IPS DF 6.9 (cell line): ENCODE results near the gene RANBP3.

Source experiments
- DNase-seq: peaks from one replicate; pipeline ENCODE4 v3.0.0-alpha.2; 2013; ENCODE audit warnings: low read depth, low spot score
- H3K27ac ChIP-seq: one replicate; pipeline ENCODE4 v1.5.1; 2013; ENCODE audit warnings: low read length, control low read depth
- H3K27me3 ChIP-seq: 2 replicates; pipeline ENCODE4 v1.6.1; 2013; ENCODE audit warnings: mild to moderate bottlenecking, low read length; ENCODE audit not compliant: control insufficient read depth, insufficient read depth
- H3K36me3 ChIP-seq: 2 replicates; pipeline ENCODE4 v1.6.1; 2013; ENCODE audit warnings: low read length; ENCODE audit not compliant: control insufficient read depth, insufficient read depth
- H3K4me1 ChIP-seq: 2 replicates; pipeline ENCODE4 v1.6.1; 2013; ENCODE audit warnings: low read length; ENCODE audit not compliant: control insufficient read depth, insufficient read depth
- H3K4me3 ChIP-seq: 2 replicates; pipeline ENCODE4 v1.5.1; 2013; ENCODE audit warnings: mild to moderate bottlenecking, low read length
- H3K9me3 ChIP-seq: 2 replicates; pipeline ENCODE4 v1.6.1; 2013; ENCODE audit warnings: low read length, inconsistent platforms; ENCODE audit not compliant: control insufficient read depth, insufficient read depth
- WGBS: extraction: QIAGEN DNeasy Blood & Tissue Kit; methylation state at CpG from one replicate; pipeline ENCODE4 v1.1.7; 2013; ENCODE audit warnings: mixed read lengths, missing lambda C conversion rate; ENCODE audit not compliant: insufficient read length, insufficient coverage; 5-methylcytosine and 5-hydroxymethylcytosine counted together

Gene RANBP3

DNA sequence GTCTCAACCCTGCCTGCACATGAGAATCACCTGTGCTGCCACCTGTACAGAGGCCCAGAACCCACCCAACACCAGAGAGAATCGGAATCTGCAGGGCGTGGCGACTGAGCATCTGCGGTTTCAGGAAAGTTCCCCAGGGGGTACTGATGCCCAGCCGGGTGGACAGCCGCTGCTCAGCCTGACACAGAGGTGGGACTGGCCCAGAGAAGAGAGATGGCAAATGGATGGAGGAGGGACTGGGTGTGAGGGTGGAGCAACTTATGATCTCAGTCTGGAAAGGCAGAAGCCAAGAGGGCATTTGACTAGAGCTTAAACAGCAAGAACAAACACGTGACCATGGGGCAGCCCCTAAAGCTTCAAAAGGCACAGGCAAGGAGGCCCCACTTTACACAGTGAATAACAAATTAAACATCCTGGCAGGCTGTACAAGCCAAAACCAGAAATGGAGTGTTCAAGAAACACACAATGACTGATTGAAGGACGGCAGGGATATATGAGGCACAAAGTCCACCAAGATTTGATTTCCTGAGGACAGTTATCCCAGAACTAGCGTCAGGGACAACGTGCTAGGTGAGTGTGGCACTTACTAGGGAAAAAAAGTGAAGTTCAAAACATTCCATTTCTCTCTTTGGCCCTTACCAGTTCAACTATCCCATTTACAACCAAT is 3.1 kb downstream of the RANBP3 start:
- peaks cover 3% of the 10 kb centered on the region for H3K4me1 ChIP-seq
- H3K27me3 ChIP-seq, result no peaks in the 10 kb centered on the region
- H3K36me3 ChIP-seq, result no peaks in the 10 kb centered on the region
- no peak overlapping the region for H3K4me3 ChIP-seq
- H3K27ac ChIP-seq, result no peak overlapping the region
- no CpG with 5 or more reads among the region's 10 CpGs for WGBS
- DNase-seq, result no peak
- no peaks in the 10 kb centered on the region for H3K9me3 ChIP-seq

DNA sequence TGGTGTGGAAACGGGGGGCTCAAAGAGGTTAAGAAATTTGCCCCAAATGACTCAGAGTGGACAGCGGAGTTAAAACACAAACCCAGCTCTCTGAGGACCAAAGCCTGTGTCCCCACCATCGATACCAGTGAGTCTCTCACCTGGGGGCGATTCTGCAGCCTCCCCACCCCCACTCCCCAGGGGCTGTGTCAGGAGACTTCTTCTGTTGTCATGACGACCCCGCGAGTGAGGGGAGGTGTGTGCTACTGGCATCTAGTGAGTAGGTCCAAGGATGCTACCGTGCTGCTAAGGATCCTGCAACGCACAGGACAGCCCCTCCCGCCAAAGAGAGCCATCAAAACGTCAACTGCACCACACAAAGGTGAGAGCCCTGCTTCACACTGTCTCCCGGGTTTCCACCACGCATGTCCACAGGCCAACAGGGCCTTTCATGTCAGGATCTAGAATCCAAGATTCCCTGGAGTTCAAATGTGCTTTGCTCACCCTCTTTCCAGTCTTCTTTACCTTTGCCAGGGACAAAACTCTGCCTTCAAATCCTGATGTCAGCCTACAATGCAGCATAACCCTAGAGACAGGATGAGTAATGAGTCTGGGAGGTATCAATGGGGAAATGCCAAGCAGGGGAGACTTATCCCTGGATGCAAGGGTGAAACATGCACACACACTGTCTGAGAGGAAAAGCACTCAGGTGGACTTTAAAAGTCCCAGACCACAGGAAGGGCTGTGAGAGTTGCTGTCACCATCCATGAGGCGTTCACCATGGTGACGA is 3.9 kb downstream of the RANBP3 start:
- H3K9me3 ChIP-seq, result no peaks in the 10 kb centered on the region
- no peaks in the 10 kb centered on the region for H3K36me3 ChIP-seq
- DNase-seq, result no peak
- no peak overlapping the region for H3K27ac ChIP-seq
- H3K27me3 ChIP-seq, result no peaks in the 10 kb centered on the region
- H3K4me3 ChIP-seq, result no peak overlapping the region
- peaks cover 3% of the 10 kb centered on the region for H3K4me1 ChIP-seq
- WGBS, result no CpG with 5 or more reads among the region's 15 CpGs

- H3K27me3 ChIP-seq, result no peaks in the 10 kb centered on the region
- H3K4me3 ChIP-seq, result no peak overlapping the region
- H3K27ac ChIP-seq, result no peak overlapping the region
- peaks cover 3% of the 10 kb centered on the region for H3K4me1 ChIP-seq
- no CpG with 5 or more reads among the region's 5 CpGs for WGBS
- H3K9me3 ChIP-seq, result no peaks in the 10 kb centered on the region
- DNase-seq, result no peak
- no peaks in the 10 kb centered on the region for H3K36me3 ChIP-seq
Measured at GRCh38 chr19:5973376-5973775, 4.6 kb downstream of the RANBP3 start.

- Histone ChIP-seq H3K36me3 (no peaks in the 10 kb centered on the region), H3K27ac (no peak overlapping the region), H3K27me3 (no peaks in the 10 kb centered on the region), H3K4me1 (peaks cover 3% of the 10 kb centered on the region), H3K4me3 (no peak overlapping the region), H3K9me3 (no peaks in the 10 kb centered on the region)
- no peak for DNase-seq
- WGBS, result no CpG with 5 or more reads among the region's 9 CpGs
Measured at GRCh38 chr19:5972355-5972731, 5.6 kb downstream of the RANBP3 start.

DNA sequence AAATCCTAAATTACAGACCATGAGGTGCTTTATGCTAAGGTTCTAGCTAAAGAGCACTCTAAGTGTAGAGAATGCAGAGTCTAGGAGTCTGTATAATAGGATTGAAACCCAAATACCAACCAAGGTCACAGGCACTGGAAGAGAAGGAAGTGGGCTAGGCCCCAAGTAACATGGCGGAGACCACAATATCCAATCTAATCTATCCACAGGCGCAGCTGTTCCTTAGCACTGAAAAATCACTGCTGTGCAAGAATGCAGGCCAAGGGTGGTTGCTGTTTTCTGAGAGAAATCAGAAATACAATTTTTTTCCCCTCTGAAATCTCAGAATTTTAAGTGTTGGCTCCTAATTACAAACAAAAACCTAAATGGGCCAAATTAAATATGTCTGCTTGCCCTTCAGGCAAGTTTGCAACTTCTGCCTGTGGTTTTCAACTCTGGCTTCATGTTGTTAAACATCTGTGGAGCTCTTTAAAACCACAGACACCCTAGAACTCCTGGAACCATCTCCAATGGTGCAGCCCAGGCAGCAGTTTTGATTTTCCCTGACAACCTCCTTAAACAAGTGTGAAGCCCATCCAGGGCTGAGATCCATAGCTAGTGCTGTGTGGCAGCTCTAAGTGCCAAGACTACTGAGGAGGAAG is 6.1 kb downstream of the RANBP3 start:
- no peaks in the 10 kb centered on the region for H3K36me3 ChIP-seq
- no CpG with 5 or more reads among the region's 2 CpGs for WGBS
- no peak overlapping the region for H3K27ac ChIP-seq

GRCh38 chr19:5969476-5969875 is 8.5 kb downstream of the RANBP3 start:
- H3K9me3 ChIP-seq, result no peaks in the 10 kb centered on the region
- H3K27ac ChIP-seq, result no peak overlapping the region

More for the DNA sequence above, 6.1 kb downstream of the RANBP3 start:
- peaks cover 2% of the 10 kb centered on the region for H3K4me1 ChIP-seq
- no peak overlapping the region for H3K4me3 ChIP-seq
- H3K9me3 ChIP-seq, result no peaks in the 10 kb centered on the region
- DNase-seq, result no peak
- H3K27me3 ChIP-seq, result no peaks in the 10 kb centered on the region

GRCh38 chr19:5968431-5969373 is 9.2 kb downstream of the RANBP3 start:
- no peak for DNase-seq
- Histone ChIP-seq H3K4me1 (no peaks in the 10 kb centered on the region), H3K36me3 (no peaks in the 10 kb centered on the region), H3K27me3 (no peaks in the 10 kb centered on the region), H3K9me3 (no peaks in the 10 kb centered on the region), H3K27ac (no peak overlapping the region), H3K4me3 (no peak overlapping the region)
- WGBS, result no CpG with 5 or more reads among the region's 18 CpGs

More at GRCh38 chr19:5969476-5969875, 8.5 kb downstream of the RANBP3 start:
- Histone ChIP-seq H3K27me3 (no peaks in the 10 kb centered on the region), H3K4me1 (no peaks in the 10 kb centered on the region), H3K36me3 (no peaks in the 10 kb centered on the region), H3K4me3 (no peak overlapping the region)
- no peak for DNase-seq
- WGBS, result no CpG with 5 or more reads among the region's 8 CpGs

- Histone ChIP-seq H3K4me3 (no peak overlapping the region), H3K36me3 (no peaks in the 10 kb centered on the region), H3K9me3 (no peaks in the 10 kb centered on the region), H3K4me1 (no peaks in the 10 kb centered on the region), H3K27me3 (no peaks in the 10 kb centered on the region), H3K27ac (no peak overlapping the region)
- WGBS, result no CpG with 5 or more reads among the region's 10 CpGs
- DNase-seq, result peak; percentile 61
Measured at GRCh38 chr19:5967994-5968430, 9.9 kb downstream of the RANBP3 start.

DNA sequence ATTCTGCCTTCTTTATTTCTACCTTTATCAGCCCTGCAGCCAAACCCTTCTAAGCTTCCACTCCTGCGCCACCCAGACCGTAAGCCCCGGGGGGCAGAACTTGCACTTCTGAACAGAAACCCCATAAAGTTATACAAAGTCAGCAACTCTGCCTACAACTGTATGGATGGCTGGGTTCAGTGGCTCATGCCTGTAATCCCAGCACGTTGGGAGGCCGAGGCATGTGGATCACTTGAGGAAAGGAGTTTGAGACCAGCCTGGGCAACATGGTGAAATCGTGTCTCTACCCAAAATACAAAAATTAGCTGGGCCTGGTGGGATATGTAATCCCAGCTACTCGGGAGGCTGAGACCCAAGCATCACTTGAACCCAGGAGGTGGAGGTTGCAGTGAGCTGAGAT is 10.4 kb downstream of the RANBP3 start:
- no CpG with 5 or more reads among the region's 7 CpGs for WGBS
- H3K4me3 ChIP-seq, result no peak overlapping the region
- no peak overlapping the region for H3K27ac ChIP-seq
- no peaks in the 10 kb centered on the region for H3K9me3 ChIP-seq
- H3K36me3 ChIP-seq, result no peaks in the 10 kb centered on the region
- no peak for DNase-seq
- H3K4me1 ChIP-seq, result peaks cover 2% of the 10 kb centered on the region
- no peaks in the 10 kb centered on the region for H3K27me3 ChIP-seq

GRCh38 chr19:5966941-5967340 is 11.0 kb downstream of the RANBP3 start:
- H3K9me3 ChIP-seq, result no peaks in the 10 kb centered on the region
- H3K4me3 ChIP-seq, result no peak overlapping the region
- no peaks in the 10 kb centered on the region for H3K36me3 ChIP-seq
- no peak overlapping the region for H3K27ac ChIP-seq
- peaks cover 7% of the 10 kb centered on the region for H3K4me1 ChIP-seq
- H3K27me3 ChIP-seq, result no peaks in the 10 kb centered on the region
- no CpG with 5 or more reads among the region's 9 CpGs for WGBS
- no peak for DNase-seq
